Tibial nerve (tissue), 4 donors: ENCODE measurements around the gene SIRT7.

Experiments used
- CTCF ChIP-seq, 5 experiments: fragments of 200-600 bp in 3 of 5; fragments of 450-650 bp in 2 of 5; sonication (generic) in 3 of 5; IDR thresholded peaks; one replicate each; pipeline ENCODE4 v1.5.1; 2016 to 2019; ENCODE audit warnings: antibody characterized with exemption in 5 of 5, mild to moderate bottlenecking in 3 of 5, moderate library complexity in 2 of 5
- EP300 ChIP-seq, 2 donors: sonication (generic); formaldehyde crosslinking; IDR thresholded peaks; one replicate each; pipeline ENCODE4 v1.6.1; 2017; ENCODE audit warnings: antibody characterized with exemption in 2 of 2, mild to moderate bottlenecking in 1 of 2
- POLR2A ChIP-seq, 2 donors: fragments of 450-650 bp; IDR thresholded peaks; one replicate each; pipeline ENCODE4 v1.6.1; 2017; ENCODE audit warnings: antibody characterized with exemption in 2 of 2, mild to moderate bottlenecking in 2 of 2, moderate library complexity in 2 of 2

GRCh38 chr17:81902023-81902652 is 15.8 kb downstream of the SIRT7 start, which contains the start of gene NPB:
- TF ChIP-seq CTCF (IDR thresholded peaks at IDR 0.05) (no peak), POLR2A (IDR thresholded peaks at IDR 0.05) (no peak), EP300 (IDR thresholded peaks at IDR 0.05) (no peak)
